Body of pancreas (tissue), 4 donors: ENCODE results near the gene FAM83D. TPM values are rescaled to one million over a fixed set of nuclear protein-coding genes. Genes with fewer than 3 reads are reported as not detected.
A peak's percentile ranks its signal among the peaks of the same experiment; 100 is the strongest.

ENCODE experiments used
- ATAC-seq: fragments of 150-250 bp; one replicate; pipeline ENCODE4 v1.9.1; 2016
- DNase-seq, 4 donors: peaks; one replicate each; pipeline ENCODE4 v3.0.0-alpha.2; 2019
- H3K27ac ChIP-seq, 4 donors: fragments of 200-600 bp; sonication (generic); 1 replicate in 3 of 4; 2 replicates in 1 of 4; pipeline versions ENCODE4 v1.5.1 to v1.6.1; 2016 to 2019; ENCODE audit warnings: mild to moderate bottlenecking in 1 of 4, mixed read lengths in 1 of 4, moderate library complexity in 1 of 4
- H3K27me3 ChIP-seq, 2 donors: fragments of 200-600 bp; sonication (generic); one replicate each; pipeline ENCODE4 v1.6.0; 2016; ENCODE audit warnings: mild to moderate bottlenecking in 1 of 2
- H3K36me3 ChIP-seq, 2 donors: fragments of 200-600 bp; sonication (generic); replicated peaks in 1 of 2; 2 replicates each; pipeline ENCODE4 v1.5.1; 2016; ENCODE audit warnings: low read depth in 2 of 2; ENCODE audit not compliant: insufficient read depth in 1 of 2
- H3K4me1 ChIP-seq: fragments of 200-600 bp; sonication (generic); one replicate; pipeline ENCODE4 v1.6.0; 2016
- H3K4me3 ChIP-seq, 2 donors: fragments of 200-600 bp; sonication (generic); 1 replicate in 1 of 2; 2 replicates in 1 of 2; pipeline ENCODE4 v1.5.1; 2016 to 2019
- H3K9me3 ChIP-seq, 3 donors: fragments of 200-600 bp; sonication (generic); 1 replicate in 2 of 3; 2 replicates in 1 of 3; pipeline ENCODE4 v1.5.1; 2016
- POLR2A ChIP-seq, 3 donors: fragments of 450-650 bp; IDR thresholded peaks; one replicate each; pipeline ENCODE4 v1.6.1; 2016; ENCODE audit warnings: antibody characterized with exemption in 3 of 3, mild to moderate bottlenecking in 2 of 3
- WGBS, 2 donors: methylation state at CpG; one replicate each; pipeline ENCODE4 v1.1.5; 2017; 5-methylcytosine and 5-hydroxymethylcytosine counted together
- intact Hi-C: fragments of 100-400 bp; cut with DNase I; formaldehyde crosslinking; loops from one replicate; pipeline ENCODE4 v1.15.1; 2023
- total RNA-seq, 2 donors: library from RNA; depleted of rRNA; stranded (reverse); fragments of >200 nt; gene quantifications; one replicate each; pipeline ENCODE4 v1.1.0, GENCODE V29; 2016
- TF ChIP-seq, protein P1 (sequence below), 7 experiments: fragments of 450-650 bp in 4 of 7; fragments of 200-600 bp in 3 of 7; sonication (generic) in 3 of 7; IDR thresholded peaks; one replicate each; pipeline ENCODE4 v1.5.1; 2016 to 2019; ENCODE audit warnings: antibody characterized with exemption in 7 of 7

Gene FAM83D
- total RNA-seq, 2 donors from 2014 or later: 0.52 TPM; not detected in 1

GRCh38 chr20:38892091-38892981, 33.9 kb upstream of the FAM83D start:
- no peaks in the 10 kb centered on the region for H3K27me3 ChIP-seq
- intact Hi-C loops: no loop called here
- ATAC-seq (no peak), DNase-seq (no peak)
- TF ChIP-seq POLR2A (IDR thresholded peaks at IDR 0.05): no peak
- TF ChIP-seq, protein P1, sequence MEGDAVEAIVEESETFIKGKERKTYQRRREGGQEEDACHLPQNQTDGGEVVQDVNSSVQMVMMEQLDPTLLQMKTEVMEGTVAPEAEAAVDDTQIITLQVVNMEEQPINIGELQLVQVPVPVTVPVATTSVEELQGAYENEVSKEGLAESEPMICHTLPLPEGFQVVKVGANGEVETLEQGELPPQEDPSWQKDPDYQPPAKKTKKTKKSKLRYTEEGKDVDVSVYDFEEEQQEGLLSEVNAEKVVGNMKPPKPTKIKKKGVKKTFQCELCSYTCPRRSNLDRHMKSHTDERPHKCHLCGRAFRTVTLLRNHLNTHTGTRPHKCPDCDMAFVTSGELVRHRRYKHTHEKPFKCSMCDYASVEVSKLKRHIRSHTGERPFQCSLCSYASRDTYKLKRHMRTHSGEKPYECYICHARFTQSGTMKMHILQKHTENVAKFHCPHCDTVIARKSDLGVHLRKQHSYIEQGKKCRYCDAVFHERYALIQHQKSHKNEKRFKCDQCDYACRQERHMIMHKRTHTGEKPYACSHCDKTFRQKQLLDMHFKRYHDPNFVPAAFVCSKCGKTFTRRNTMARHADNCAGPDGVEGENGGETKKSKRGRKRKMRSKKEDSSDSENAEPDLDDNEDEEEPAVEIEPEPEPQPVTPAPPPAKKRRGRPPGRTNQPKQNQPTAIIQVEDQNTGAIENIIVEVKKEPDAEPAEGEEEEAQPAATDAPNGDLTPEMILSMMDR (IDR thresholded peaks at IDR 0.05): no peak
- peaks cover 16% of the 10 kb centered on the region for H3K4me1 ChIP-seq
- H3K9me3 ChIP-seq: no peaks in the 10 kb centered on the region
- H3K36me3 ChIP-seq: no peaks in the 10 kb centered on the region
- no peak overlapping the region for H3K27ac ChIP-seq
- WGBS, 2 donors: 79 to 91% methylated on average over 11 of the region's 11 CpGs
- H3K4me3 ChIP-seq: no peak overlapping the region

DNA sequence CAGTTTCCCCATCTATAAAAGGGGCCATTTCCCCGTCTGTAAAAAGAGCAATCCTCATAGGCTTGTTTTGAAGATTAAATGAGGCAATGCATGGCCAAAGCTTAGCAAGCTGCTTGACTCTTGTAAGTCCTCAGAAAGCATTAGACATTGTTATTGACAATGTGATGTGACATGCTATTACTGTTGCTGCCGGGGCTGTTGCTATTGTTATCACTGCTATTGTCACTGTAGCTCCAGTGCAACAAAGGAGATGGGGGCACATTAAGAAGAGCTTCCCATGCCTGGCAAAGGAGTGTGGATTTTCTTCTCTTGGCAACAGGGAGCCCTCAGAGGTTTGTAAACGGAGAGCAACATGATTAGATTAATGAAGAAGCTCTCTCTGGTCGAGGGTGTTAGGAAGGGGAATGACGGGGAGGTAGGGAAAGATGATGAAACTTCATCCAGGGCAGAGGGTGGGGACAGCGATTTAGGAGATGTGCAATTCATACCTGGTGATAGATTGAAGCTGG, 33.1 kb upstream of the FAM83D start:
- H3K27me3 ChIP-seq: no peaks in the 10 kb centered on the region
- no peak overlapping the region for H3K27ac ChIP-seq
- H3K9me3 ChIP-seq: no peaks in the 10 kb centered on the region
- DNase-seq: no peak
- H3K4me3 ChIP-seq: no peak overlapping the region
- TF ChIP-seq, protein P1 (IDR thresholded peaks at IDR 0.05): no peak
- no peak for TF ChIP-seq POLR2A (IDR thresholded peaks at IDR 0.05)
- peaks cover 16% of the 10 kb centered on the region for H3K4me1 ChIP-seq
- no peaks in the 10 kb centered on the region for H3K36me3 ChIP-seq
- intact Hi-C loops: no loop called here
- 18 to 24% methylated on average over 6 of the region's 6 CpGs for WGBS, 2 donors
- ATAC-seq: no peak

DNA sequence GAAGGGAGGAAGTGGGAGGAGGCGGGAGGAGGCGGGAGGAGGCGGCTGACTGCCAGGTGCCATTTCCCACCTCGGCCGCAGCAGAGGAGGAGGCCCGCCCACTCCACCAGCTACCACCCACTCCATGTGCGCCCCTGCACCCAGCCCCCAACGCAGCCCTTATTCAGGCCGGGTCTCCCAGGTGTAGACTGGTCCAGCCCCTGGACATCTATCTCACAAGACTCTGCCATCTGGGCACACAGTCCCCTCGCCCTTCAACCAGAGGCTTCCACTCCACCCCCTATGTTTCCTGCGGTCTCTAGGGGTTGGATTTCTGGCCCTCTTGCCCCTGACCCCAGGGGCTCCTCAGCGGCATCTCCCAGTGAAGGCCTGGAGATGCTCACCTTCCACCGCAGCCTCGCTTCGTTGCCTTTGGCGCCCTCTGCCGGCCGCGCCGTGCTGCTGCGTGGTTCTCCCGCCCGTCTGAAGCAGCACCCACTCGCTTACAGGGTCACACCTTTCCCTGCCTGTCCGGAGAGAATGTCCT, 32.6 kb upstream of the FAM83D start:
- peak; percentile 90 for ATAC-seq
- peak; percentile 13 to 37 (median 26) for DNase-seq
- Histone ChIP-seq H3K9me3 (no peaks in the 10 kb centered on the region), H3K27me3 (no peaks in the 10 kb centered on the region), H3K36me3 (no peaks in the 10 kb centered on the region), H3K4me3 (no peak overlapping the region), H3K27ac (peak overlapping the region in 2 of 4 donors; percentile 25 to 35), H3K4me1 (peaks cover 16% of the 10 kb centered on the region)
- WGBS, 2 donors: 3 to 4% methylated on average over 14 to 24 of the region's 25 CpGs
- TF ChIP-seq POLR2A (IDR thresholded peaks at IDR 0.05): no peak
- TF ChIP-seq, protein P1 (IDR thresholded peaks at IDR 0.05): peak; percentile 69 to 95 (median 82)
- intact Hi-C loops: no loop called here

GRCh38 chr20:38894091-38894847, 31.9 kb upstream of the FAM83D start:
- H3K27me3 ChIP-seq: no peaks in the 10 kb centered on the region
- WGBS, 2 donors: 19 to 27% methylated on average over 12 to 29 of the region's 30 CpGs
- H3K4me1 ChIP-seq: peaks cover 16% of the 10 kb centered on the region
- DNase-seq (peak; percentile 80 to 89 (median 82)), ATAC-seq (peak; percentile 89)
- H3K9me3 ChIP-seq: no peaks in the 10 kb centered on the region
- no peak overlapping the region for H3K4me3 ChIP-seq
- H3K36me3 ChIP-seq: no peaks in the 10 kb centered on the region
- TF ChIP-seq POLR2A (IDR thresholded peaks at IDR 0.05): no peak
- TF ChIP-seq, protein P1 (IDR thresholded peaks at IDR 0.05): no peak
- intact Hi-C loops: no loop called here
- peak overlapping the region; percentile 11 to 44 (median 26) for H3K27ac ChIP-seq
